ENCODE results near the gene PIGV.
"Not testable (repeated sequence)": the region's sequence is repeated elsewhere in the genome, so short reads cannot be mapped to it uniquely, and the experiment has no call there.

Gene PIGV

DNA sequence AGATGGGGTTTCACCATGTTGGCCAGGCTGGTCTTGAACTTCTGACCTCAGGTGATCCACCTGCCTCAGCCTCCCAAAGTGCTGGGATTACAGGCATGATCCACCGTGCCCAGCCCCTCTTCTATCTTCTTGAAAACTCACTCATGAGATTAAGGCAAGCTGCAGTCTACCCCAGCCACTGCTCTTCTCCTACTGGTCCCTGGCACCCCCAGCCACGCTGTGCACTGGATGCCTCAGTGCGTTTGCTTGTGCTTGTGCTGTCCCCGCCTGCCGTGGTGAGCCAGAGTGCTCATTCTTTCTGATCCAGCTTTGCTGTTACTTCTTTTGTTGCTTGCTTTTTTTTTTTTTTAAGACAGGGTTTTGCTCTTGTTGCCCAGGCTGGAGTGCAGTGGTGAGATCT, 49.9 kb downstream of the PIGV start:
- not testable (repeated sequence) for DNase-seq

GRCh38 chr1:26838474-26839338, 51.0 kb downstream of the PIGV start:
- no peak for DNase-seq

- no peak for DNase-seq
Measured at GRCh38 chr1:26839339-26839722, 51.6 kb downstream of the PIGV start.

- no peak for DNase-seq
Measured at GRCh38 chr1:26839779-26840178, 52.0 kb downstream of the PIGV start.

- DNase-seq, result no peak
Measured at GRCh38 chr1:26844424-26845196, 56.9 kb downstream of the PIGV start.

- DNase-seq, result not testable (repeated sequence)
Measured at GRCh38 chr1:26847826-26848225, 60.1 kb downstream of the PIGV start.

All from NCI-H1694 treated with DMSO at 0.1 percent for 48 hours (cell line).